ENCODE data around the gene EXOC3L1. TPM values are rescaled to one million over a fixed set of nuclear protein-coding genes. Genes with fewer than 3 reads are reported as not detected.

EXOC3L1 gene
- polyA plus RNA-seq, 2 of the 4 experiments (the other 2 are of a cell fraction): 0.06 TPM; not detected in 1

DNA sequence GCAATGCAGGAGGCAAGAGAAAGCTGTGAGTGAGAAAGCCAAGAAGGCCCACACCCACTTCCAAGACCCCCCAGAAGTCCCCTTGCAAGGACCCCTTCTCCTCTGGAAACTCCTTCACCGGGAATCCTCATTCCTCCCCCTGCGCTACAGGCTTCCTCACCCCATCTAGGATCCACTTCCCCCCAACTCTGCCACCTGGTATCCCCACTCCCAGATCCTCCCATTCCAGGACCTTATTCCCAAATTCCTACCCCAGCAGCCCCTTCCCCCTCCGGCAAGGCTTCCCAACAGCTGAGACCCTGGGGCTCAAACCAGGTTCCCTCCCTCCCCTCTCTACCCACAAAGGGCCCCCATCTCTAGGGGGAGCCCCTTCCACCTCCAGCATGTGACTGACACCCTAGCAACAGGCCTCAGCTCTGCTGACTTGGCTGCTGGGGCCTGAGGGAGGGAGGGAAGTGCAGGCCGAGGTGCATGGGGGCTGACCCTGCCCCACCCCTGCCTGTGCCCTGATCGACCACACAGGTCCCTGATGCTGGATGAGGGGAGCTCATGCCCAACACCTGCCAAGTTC, 23.3 kb downstream of the EXOC3L1 start:
- no peaks in the 10 kb centered on the region for H3K9me3 ChIP-seq
- FAIRE-seq (no peak), ATAC-seq (no peak), DNase-seq (ENCODE audit: low read depth in 1 of 2, low spot score in 1 of 2) (no peak)
- TF ChIP-seq HOXB13 (CRISPR knock-in tag; IDR thresholded peaks at IDR 0.05; ENCODE audit: low read depth) (no peak), CHD2 (IDR thresholded peaks at IDR 0.05; ENCODE audit: low read length, partially characterized antibody) (no peak), SREBF2 (IDR thresholded peaks at IDR 0.05) (no peak), KDM5A (IDR thresholded peaks at IDR 0.05) (no peak), ESRRA (IDR thresholded peaks at IDR 0.05; ENCODE audit: borderline replicate concordance, low read length) (no peak), HEYL (CRISPR knock-in tag; IDR thresholded peaks at IDR 0.05) (no peak), CBX8 (IDR thresholded peaks at IDR 0.05) (no peak), SMC3 (IDR thresholded peaks at IDR 0.05) (no peak), FOSB (CRISPR knock-in tag; IDR thresholded peaks at IDR 0.05) (no peak)
- TF ChIP-seq, protein P1, sequence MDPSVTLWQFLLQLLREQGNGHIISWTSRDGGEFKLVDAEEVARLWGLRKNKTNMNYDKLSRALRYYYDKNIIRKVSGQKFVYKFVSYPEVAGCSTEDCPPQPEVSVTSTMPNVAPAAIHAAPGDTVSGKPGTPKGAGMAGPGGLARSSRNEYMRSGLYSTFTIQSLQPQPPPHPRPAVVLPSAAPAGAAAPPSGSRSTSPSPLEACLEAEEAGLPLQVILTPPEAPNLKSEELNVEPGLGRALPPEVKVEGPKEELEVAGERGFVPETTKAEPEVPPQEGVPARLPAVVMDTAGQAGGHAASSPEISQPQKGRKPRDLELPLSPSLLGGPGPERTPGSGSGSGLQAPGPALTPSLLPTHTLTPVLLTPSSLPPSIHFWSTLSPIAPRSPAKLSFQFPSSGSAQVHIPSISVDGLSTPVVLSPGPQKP (IDR thresholded peaks at IDR 0.05; ENCODE audit: low read depth, low read length): no peak
- TF ChIP-seq, protein P2, sequence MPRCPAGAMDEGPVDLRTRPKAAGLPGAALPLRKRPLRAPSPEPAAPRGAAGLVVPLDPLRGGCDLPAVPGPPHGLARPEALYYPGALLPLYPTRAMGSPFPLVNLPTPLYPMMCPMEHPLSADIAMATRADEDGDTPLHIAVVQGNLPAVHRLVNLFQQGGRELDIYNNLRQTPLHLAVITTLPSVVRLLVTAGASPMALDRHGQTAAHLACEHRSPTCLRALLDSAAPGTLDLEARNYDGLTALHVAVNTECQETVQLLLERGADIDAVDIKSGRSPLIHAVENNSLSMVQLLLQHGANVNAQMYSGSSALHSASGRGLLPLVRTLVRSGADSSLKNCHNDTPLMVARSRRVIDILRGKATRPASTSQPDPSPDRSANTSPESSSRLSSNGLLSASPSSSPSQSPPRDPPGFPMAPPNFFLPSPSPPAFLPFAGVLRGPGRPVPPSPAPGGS (IDR thresholded peaks at IDR 0.05): no peak
- no peak overlapping the region for H3K27ac ChIP-seq
- 88% methylated on average over 5 of the region's 5 CpGs for WGBS (ENCODE audit: missing lambda C conversion rate)
- ChIA-PET CTCF (interaction anchor here (1.4 to 20.5 kb wide), 5 partner anchors 10 to 206 kb away, joined by 4 to 314 read pairs (median 5); partner anchors contain the start of genes B3GNT9, CES3, EXOC3L1 and FBXL8), POLR2A (no interaction called here)
- no peak overlapping the region for H3K4me2 ChIP-seq
- no peak overlapping the region for H3K4me3 ChIP-seq
- H3K4me1 ChIP-seq: peaks cover 19% of the 10 kb centered on the region

DNA sequence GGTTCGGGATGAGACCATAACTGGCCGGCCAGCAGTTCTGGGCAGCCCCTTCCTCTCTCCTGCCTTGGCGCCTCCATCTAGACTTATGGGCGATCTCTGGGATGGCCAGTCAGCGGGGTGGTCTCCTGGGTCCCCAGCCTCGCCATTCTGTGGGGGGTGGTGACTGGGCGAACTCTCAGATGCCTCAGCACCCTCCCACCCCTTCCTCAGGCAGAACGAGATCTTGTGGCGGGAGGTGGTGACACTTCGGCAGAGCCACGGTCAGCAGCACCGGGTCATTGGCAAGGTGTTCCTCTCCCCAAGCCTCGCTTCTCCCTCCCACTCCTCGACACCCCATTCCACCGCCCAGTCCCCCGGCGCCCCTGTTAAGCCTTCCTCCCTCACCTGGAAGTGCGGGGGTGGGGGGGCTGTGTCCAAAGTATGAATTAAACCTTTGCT, 23.8 kb downstream of the EXOC3L1 start:
- no peak for DNase-seq (ENCODE audit: low read depth in 1 of 2, low spot score in 1 of 2)
- TF ChIP-seq, protein P3, sequence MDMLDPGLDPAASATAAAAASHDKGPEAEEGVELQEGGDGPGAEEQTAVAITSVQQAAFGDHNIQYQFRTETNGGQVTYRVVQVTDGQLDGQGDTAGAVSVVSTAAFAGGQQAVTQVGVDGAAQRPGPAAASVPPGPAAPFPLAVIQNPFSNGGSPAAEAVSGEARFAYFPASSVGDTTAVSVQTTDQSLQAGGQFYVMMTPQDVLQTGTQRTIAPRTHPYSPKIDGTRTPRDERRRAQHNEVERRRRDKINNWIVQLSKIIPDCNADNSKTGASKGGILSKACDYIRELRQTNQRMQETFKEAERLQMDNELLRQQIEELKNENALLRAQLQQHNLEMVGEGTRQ (IDR thresholded peaks at IDR 0.05): no peak
- Histone ChIP-seq H3K9me3 (no peaks in the 10 kb centered on the region), H3K27ac (no peak overlapping the region), H3K4me2 (no peak overlapping the region), H3K4me3 (no peak overlapping the region), H3K4me1 (peaks cover 17% of the 10 kb centered on the region)
- FAIRE-seq: no peak
- ChIA-PET POLR2A (no interaction called here), CTCF (interaction anchor here (1.4 to 20.5 kb wide), 2 partner anchors 10 to 19 kb away, joined by 5 to 314 read pairs; partner anchors contain the start of genes B3GNT9, FBXL8 and TRADD)
- 81% methylated on average over 15 of the region's 18 CpGs for WGBS (ENCODE audit: missing lambda C conversion rate)
- ATAC-seq: no peak

DNA sequence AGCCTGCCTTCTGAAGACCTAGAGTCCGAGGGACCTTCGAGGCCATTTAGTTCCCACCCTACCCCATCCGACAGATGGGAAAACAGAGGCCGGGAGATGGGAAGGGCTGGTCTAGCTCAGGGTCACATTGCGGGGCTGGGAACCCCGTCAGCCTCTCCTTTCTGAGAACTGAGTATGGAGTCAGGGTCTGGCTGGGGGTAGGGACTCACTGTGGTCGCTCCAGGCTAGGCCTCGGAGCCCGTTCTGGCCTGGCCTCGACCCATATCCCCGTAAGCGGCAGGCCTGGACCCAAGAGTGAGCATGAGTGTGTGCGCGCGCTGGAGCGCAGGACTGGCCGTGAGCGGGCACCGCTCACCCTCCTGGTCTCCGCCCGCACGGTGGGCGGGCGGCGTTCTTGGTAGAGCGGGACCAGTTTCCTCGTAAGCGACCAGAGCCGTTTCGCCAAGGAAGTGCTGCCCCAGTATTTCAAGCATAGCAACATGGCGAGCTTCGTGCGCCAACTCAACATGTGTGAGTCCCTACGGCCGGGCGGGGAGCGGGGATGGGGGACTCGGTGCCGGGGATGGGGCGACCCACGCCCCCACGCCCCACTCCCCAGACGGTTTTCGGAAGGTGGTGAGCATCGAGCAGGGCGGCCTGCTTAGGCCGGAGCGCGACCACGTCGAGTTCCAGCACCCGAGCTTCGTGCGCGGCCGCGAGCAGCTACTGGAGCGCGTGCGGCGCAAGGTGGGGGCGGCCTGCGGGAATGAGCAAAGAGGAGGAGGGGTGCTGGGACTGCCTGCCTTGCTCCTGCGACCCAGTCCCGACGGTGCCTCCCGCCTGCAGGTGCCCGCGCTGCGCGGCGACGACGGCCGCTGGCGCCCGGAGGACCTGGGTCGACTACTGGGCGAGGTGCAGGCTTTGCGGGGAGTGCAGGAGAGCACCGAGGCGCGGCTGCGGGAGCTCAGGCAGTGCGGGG, 24.5 kb downstream of the EXOC3L1 start:
- Histone ChIP-seq H3K4me3 (no peak overlapping the region), H3K4me2 (no peak overlapping the region), H3K27ac (no peak overlapping the region), H3K4me1 (peaks cover 15% of the 10 kb centered on the region), H3K9me3 (no peaks in the 10 kb centered on the region)
- DNase-seq (ENCODE audit: low read depth in 1 of 2, low spot score in 1 of 2) (no peak), FAIRE-seq (no peak), ATAC-seq (no peak)
- CTCF ChIA-PET: interaction anchor here (1.4 to 20.5 kb wide), 2 partner anchors 9 to 20 kb away, joined by 5 to 314 read pairs; partner anchors contain the start of genes B3GNT9, FBXL8 and TRADD
- POLR2A ChIA-PET: no interaction called here
- WGBS (ENCODE audit: missing lambda C conversion rate): 92% methylated on average over 69 of the region's 85 CpGs
- TF ChIP-seq KDM1A (IDR thresholded peaks at IDR 0.05; ENCODE audit: low read depth) (peak; percentile 78; the same call in 1 of the 2 replicates), EP300 (IDR thresholded peaks at IDR 0.05) (no peak), RAD21 (conservative IDR thresholded peaks at IDR 0.05 in 1 of 2, IDR thresholded peaks at IDR 0.05 in 1 of 2) (no peak), POLR2A (IDR thresholded peaks at IDR 0.05; ENCODE audit: low read length) (no peak)

Data from A549 (cell line).